HepG2 (cell line): ENCODE data around the gene NELFCD. TPM values are rescaled to one million over a fixed set of nuclear protein-coding genes. Genes with fewer than 3 reads are reported as not detected.

Experiments
- ASH2L ChIP-seq: fragments of 300-600, 200-600 bp; sonication (generic); IDR thresholded peaks from 2 replicates; pipeline ENCODE4 v1.7.0; 2017; ENCODE audit warnings: low read depth, mild to moderate bottlenecking, moderate library complexity, mixed read lengths, low read length; ENCODE audit not compliant: insufficient read length
- CEBPG ChIP-seq: IDR thresholded peaks from 2 replicates; pipeline ENCODE4 v1.6.1; 2016
- CSRNP2 ChIP-seq: sonication (generic); formaldehyde crosslinking; conservative IDR thresholded peaks from 2 replicates; pipeline ENCODE4 v1.8.0; 2022; ENCODE audit warnings: low read depth, missing genetic modification reagents
- DR1 ChIP-seq: sonication (generic); formaldehyde crosslinking; IDR thresholded peaks from 2 replicates; pipeline ENCODE4 v1.8.0; 2021; ENCODE audit warnings: mild to moderate bottlenecking, missing genetic modification reagents, inconsistent platforms
- EED ChIP-seq: sonication (generic); formaldehyde crosslinking; IDR thresholded peaks from 2 replicates; pipeline ENCODE4 v1.5.0; 2020; ENCODE audit warnings: mild to moderate bottlenecking, missing genetic modification reagents
- EHMT2 ChIP-seq: fragments of 200-600 bp; sonication (generic); IDR thresholded peaks from 2 replicates; pipeline ENCODE4 v1.7.0; 2017; ENCODE audit warnings: antibody characterized with exemption, low read depth, low read length, borderline replicate concordance
- GFI1 ChIP-seq: sonication (generic); formaldehyde crosslinking; IDR thresholded peaks from 2 replicates; pipeline ENCODE4 v1.5.0; 2020; ENCODE audit warnings: missing genetic modification reagents, mild to moderate bottlenecking, borderline replicate concordance
- ISL2 ChIP-seq: sonication (generic); formaldehyde crosslinking; IDR thresholded peaks from 2 replicates; pipeline ENCODE4 v1.5.0; 2020; ENCODE audit warnings: missing genetic modification reagents
- MXI1 ChIP-seq: IDR thresholded peaks from 3 replicates; pipeline ENCODE4 v1.6.1; 2012; ENCODE audit warnings: low read depth, low read length, inconsistent platforms, borderline replicate concordance
- MYNN ChIP-seq: sonication (generic); formaldehyde crosslinking; IDR thresholded peaks from 2 replicates; pipeline ENCODE4 v1.4.0; 2020; ENCODE audit warnings: mild to moderate bottlenecking, low read depth, missing genetic modification reagents
- NFIC ChIP-seq: IDR thresholded peaks from 2 replicates; pipeline ENCODE4 v1.6.1; 2012; ENCODE audit warnings: mild to moderate bottlenecking, low read length, inconsistent platforms
- NFYC ChIP-seq: IDR thresholded peaks from 2 replicates; pipeline ENCODE4 v1.6.1; 2016; ENCODE audit warnings: missing genetic modification reagents, missing compliant biosample characterization
- RBFOX2 ChIP-seq: fragments of 200-400 bp; formaldehyde crosslinking; IDR thresholded peaks from 2 replicates; pipeline ENCODE4 v1.6.1; 2017; ENCODE audit warnings: low read depth, mild to moderate bottlenecking, low read length
- TEAD3 ChIP-seq: optimal IDR thresholded peaks from 2 replicates; pipeline ENCODE3; 2016; ENCODE audit warnings: borderline replicate concordance
- ZFP37 ChIP-seq: sonication (generic); formaldehyde crosslinking; IDR thresholded peaks from 2 replicates; pipeline ENCODE4 v1.4.0; 2020; ENCODE audit warnings: missing genetic modification reagents, borderline replicate concordance
- ZIK1 ChIP-seq: sonication (generic); formaldehyde crosslinking; IDR thresholded peaks from 2 replicates; pipeline ENCODE4 v1.5.0; 2020; ENCODE audit warnings: mild to moderate bottlenecking, low read depth, missing genetic modification reagents, borderline replicate concordance
- ZNF101 ChIP-seq: sonication (generic); formaldehyde crosslinking; IDR thresholded peaks from 2 replicates; pipeline ENCODE4 v1.4.0; 2020; ENCODE audit warnings: mild to moderate bottlenecking, low read depth, missing genetic modification reagents, borderline replicate concordance
- ZNF550 ChIP-seq: sonication (generic); formaldehyde crosslinking; IDR thresholded peaks from 2 replicates; pipeline ENCODE4 v1.4.0; 2020; ENCODE audit warnings: mild to moderate bottlenecking, missing genetic modification reagents, borderline replicate concordance
- ZNF691 ChIP-seq: sonication (generic); formaldehyde crosslinking; IDR thresholded peaks from 2 replicates; pipeline ENCODE4 v1.4.0; 2020; ENCODE audit warnings: missing genetic modification reagents, low read depth, mild to moderate bottlenecking, borderline replicate concordance
- ZNF704 ChIP-seq: sonication (generic); formaldehyde crosslinking; IDR thresholded peaks from 2 replicates; pipeline ENCODE4 v1.8.1; 2023; ENCODE audit warnings: mild to moderate bottlenecking, inconsistent platforms, moderate library complexity, missing genetic modification reagents, borderline replicate concordance
- ZNF768 ChIP-seq: sonication (generic); formaldehyde crosslinking; IDR thresholded peaks from 2 replicates; pipeline ENCODE4 v1.4.0; 2020; ENCODE audit warnings: missing genetic modification reagents
- ZNF792 ChIP-seq: IDR thresholded peaks from 2 replicates; pipeline ENCODE4 v1.6.1; 2016
- ZNF850 ChIP-seq: sonication (generic); formaldehyde crosslinking; conservative IDR thresholded peaks from 2 replicates; pipeline ENCODE4 v1.9.0; 2021; ENCODE audit warnings: mild to moderate bottlenecking, missing genetic modification reagents
- ZSCAN9 ChIP-seq: IDR thresholded peaks from 2 replicates; pipeline ENCODE4 v1.6.1; 2016; ENCODE audit warnings: borderline replicate concordance
- polyA plus RNA-seq, 8 experiments: library from polyadenylated mRNA; depleted of rRNA in 3 of 8; stranded (reverse) in 7 of 8; unstranded in 1 of 8; fragments of >200 nt; fragmentation: Illumina TruSeq in 4 of 8; extraction: Trizol in 4 of 8; gene quantifications; 2 replicates each; pipeline versions ENCODE4 v1.2.1 to v1.2.3, GENCODE V29; 2011 to 2016; ENCODE audit warnings: low read depth in 4 of 8, missing spikeins in 1 of 8, mixed read lengths in 1 of 8; ENCODE audit not compliant: insufficient read depth in 1 of 8
- total RNA-seq, 5 experiments: library from RNA; depleted of rRNA; stranded (reverse); fragments of >200 nt; fragmentation: Illumina TruSeq; extraction: Trizol; gene quantifications; 2 replicates each; pipeline ENCODE4 v1.2.3, GENCODE V29; 2016; ENCODE audit warnings: low read depth in 1 of 5
- TF ChIP-seq, protein P1 (sequence below): sonication (generic); formaldehyde crosslinking; IDR thresholded peaks from 2 replicates; pipeline ENCODE4 v1.4.0; 2020; ENCODE audit warnings: missing genetic modification reagents

Gene NELFCD
- total and polyA plus RNA-seq, 2 of the 13 experiments (the other 11 are each of a cell fraction or from before 2014, with no cell fraction given), result 159 to 203 TPM

- no peak for TF ChIP-seq ZNF704 (CRISPR knock-in tag)
- TF ChIP-seq NFYC (CRISPR knock-in tag), result no peak
- TF ChIP-seq ZNF550, result no peak
- TF ChIP-seq, protein P1, sequence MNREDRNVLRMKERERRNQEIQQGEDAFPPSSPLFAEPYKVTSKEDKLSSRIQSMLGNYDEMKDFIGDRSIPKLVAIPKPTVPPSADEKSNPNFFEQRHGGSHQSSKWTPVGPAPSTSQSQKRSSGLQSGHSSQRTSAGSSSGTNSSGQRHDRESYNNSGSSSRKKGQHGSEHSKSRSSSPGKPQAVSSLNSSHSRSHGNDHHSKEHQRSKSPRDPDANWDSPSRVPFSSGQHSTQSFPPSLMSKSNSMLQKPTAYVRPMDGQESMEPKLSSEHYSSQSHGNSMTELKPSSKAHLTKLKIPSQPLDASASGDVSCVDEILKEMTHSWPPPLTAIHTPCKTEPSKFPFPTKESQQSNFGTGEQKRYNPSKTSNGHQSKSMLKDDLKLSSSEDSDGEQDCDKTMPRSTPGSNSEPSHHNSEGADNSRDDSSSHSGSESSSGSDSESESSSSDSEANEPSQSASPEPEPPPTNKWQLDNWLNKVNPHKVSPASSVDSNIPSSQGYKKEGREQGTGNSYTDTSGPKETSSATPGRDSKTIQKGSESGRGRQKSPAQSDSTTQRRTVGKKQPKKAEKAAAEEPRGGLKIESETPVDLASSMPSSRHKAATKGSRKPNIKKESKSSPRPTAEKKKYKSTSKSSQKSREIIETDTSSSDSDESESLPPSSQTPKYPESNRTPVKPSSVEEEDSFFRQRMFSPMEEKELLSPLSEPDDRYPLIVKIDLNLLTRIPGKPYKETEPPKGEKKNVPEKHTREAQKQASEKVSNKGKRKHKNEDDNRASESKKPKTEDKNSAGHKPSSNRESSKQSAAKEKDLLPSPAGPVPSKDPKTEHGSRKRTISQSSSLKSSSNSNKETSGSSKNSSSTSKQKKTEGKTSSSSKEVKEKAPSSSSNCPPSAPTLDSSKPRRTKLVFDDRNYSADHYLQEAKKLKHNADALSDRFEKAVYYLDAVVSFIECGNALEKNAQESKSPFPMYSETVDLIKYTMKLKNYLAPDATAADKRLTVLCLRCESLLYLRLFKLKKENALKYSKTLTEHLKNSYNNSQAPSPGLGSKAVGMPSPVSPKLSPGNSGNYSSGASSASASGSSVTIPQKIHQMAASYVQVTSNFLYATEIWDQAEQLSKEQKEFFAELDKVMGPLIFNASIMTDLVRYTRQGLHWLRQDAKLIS (CRISPR knock-in tag), result no peak
- TF ChIP-seq ASH2L, result no peak
- no peak for TF ChIP-seq ZSCAN9 (CRISPR knock-in tag)
- no peak for TF ChIP-seq EHMT2
- TF ChIP-seq ZNF792, result no peak
- no peak for TF ChIP-seq ZNF101 (CRISPR knock-in tag)
- no peak for TF ChIP-seq RBFOX2
- no peak for TF ChIP-seq CSRNP2 (CRISPR knock-in tag)
- no peak for TF ChIP-seq ZFP37 (CRISPR knock-in tag)
- TF ChIP-seq ZNF768, result no peak
- no peak for TF ChIP-seq NFIC
- TF ChIP-seq MYNN (CRISPR knock-in tag), result no peak
- no peak for TF ChIP-seq DR1 (CRISPR knock-in tag)
- TF ChIP-seq CEBPG, result peak; percentile 96
- TF ChIP-seq ZNF691 (CRISPR knock-in tag), result no peak
- TF ChIP-seq ZIK1 (CRISPR knock-in tag), result no peak
- TF ChIP-seq GFI1 (CRISPR knock-in tag), result no peak
- TF ChIP-seq ZNF850 (CRISPR knock-in tag), result no peak
- TF ChIP-seq ISL2 (CRISPR knock-in tag), result no peak
- TF ChIP-seq MXI1, result no peak
- TF ChIP-seq TEAD3 (CRISPR knock-in tag), result peak; percentile 17
- no peak for TF ChIP-seq EED (CRISPR knock-in tag)
These were observed 25.0 kb upstream of the NELFCD start (continued) for GRCh38 chr20:58956078-58956477.
